GM10248 (cell line): Measurements from ENCODE around the gene DNAH2.

Source experiments
- CTCF ChIA-PET: fragments of 300-600 bp; sonication (Branson Sonifier 250); formaldehyde crosslinking; extraction: SDS; loops from one replicate; lab custom pipeline; 2021; ENCODE audit warnings: antibody characterized with exemption; lab: Yijun Ruan, JAX
- POLR2A ChIA-PET: fragments of 350-650 bp; sonication (Branson Sonifier 250); formaldehyde crosslinking; extraction: SDS; loops from one replicate; lab custom pipeline; 2020; ENCODE audit warnings: antibody characterized with exemption; lab: Yijun Ruan, JAX
- DNase-seq: peaks from one replicate; pipeline ENCODE4 v3.0.0; 2012; ENCODE audit errors: extremely low spot score
- TF ChIP-seq, protein P1 (sequence below): IDR thresholded peaks from 2 replicates; pipeline ENCODE4 v1.5.1; 2012; ENCODE audit warnings: mild to moderate bottlenecking, low read depth; ENCODE audit errors: extremely low read depth, missing control alignments, control extremely low read depth

DNAH2 gene

DNA sequence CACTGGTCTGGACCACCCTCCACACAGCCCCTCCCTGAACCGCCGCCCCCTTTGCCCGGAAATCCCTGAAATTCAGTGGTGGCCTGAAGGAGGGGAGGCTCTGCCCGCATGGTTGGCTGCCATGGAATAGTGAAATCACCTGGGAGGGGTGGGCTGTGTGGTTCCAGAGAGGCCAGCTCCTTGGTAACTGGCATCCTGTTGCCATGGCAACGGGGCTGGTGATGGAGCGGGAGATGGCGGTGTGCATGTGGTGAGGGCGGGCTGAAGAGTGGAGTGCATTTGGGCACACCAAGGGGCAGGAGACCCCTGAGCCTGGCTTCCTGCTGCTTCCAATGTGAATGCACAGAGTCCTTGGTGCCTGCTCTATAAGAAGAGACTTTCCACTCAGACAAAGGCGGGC is 10.1 kb upstream of the DNAH2 start:
- no peak for DNase-seq
- ChIA-PET POLR2A (no interaction called here), CTCF (interaction anchor here (1.1 to 3.3 kb wide), 3 partner anchors 10 to 75 kb away, joined by 3 to 20 read pairs (median 5); partner anchors contain the start of genes DNAH2, TP53 and WRAP53)
- TF ChIP-seq, protein P1, sequence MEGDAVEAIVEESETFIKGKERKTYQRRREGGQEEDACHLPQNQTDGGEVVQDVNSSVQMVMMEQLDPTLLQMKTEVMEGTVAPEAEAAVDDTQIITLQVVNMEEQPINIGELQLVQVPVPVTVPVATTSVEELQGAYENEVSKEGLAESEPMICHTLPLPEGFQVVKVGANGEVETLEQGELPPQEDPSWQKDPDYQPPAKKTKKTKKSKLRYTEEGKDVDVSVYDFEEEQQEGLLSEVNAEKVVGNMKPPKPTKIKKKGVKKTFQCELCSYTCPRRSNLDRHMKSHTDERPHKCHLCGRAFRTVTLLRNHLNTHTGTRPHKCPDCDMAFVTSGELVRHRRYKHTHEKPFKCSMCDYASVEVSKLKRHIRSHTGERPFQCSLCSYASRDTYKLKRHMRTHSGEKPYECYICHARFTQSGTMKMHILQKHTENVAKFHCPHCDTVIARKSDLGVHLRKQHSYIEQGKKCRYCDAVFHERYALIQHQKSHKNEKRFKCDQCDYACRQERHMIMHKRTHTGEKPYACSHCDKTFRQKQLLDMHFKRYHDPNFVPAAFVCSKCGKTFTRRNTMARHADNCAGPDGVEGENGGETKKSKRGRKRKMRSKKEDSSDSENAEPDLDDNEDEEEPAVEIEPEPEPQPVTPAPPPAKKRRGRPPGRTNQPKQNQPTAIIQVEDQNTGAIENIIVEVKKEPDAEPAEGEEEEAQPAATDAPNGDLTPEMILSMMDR = no peak

DNA sequence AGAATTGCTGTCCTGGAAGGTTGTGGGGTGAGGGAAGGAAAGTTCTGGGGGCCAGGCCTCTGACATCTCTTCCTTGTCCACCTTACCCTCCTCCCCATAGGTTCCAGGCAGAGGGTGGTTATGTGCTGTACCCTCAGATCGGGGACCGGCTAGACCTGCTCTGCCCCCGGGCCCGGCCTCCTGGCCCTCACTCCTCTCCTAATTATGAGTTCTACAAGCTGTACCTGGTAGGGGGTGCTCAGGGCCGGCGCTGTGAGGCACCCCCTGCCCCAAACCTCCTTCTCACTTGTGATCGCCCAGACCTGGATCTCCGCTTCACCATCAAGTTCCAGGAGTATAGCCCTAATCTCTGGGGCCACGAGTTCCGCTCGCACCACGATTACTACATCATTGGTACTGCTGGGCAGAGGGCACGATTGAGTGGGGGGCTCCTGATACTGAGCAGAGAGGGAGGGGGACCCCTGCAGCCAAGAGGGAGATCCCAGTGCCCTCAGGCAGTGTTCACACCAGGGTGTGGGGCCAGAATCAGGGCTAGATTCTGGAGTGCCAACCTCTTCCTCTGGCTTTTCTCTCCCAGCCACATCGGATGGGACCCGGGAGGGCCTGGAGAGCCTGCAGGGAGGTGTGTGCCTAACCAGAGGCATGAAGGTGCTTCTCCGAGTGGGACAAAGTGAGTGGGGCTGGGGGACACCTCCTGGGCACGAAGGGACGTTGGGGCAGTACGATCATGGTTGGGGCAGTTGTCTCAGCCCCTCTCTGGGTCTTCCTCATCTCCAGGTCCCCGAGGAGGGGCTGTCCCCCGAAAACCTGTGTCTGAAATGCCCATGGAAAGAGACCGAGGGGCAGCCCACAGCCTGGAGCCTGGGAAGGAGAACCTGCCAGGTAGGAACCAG is 9.4 kb upstream of the DNAH2 start:
- DNase-seq = no peak
- ChIA-PET POLR2A (interaction anchor here (0.7 kb wide), 1 partner anchor 117 kb away, joined by 3 read pairs; no protein-coding TSS in a partner anchor), CTCF (interaction anchor here (3.3 kb wide), 1 partner anchor 20 kb away, joined by 20 read pairs; the partner anchor contains the start of genes TP53 and WRAP53)
- TF ChIP-seq, protein P1 = no peak

DNA sequence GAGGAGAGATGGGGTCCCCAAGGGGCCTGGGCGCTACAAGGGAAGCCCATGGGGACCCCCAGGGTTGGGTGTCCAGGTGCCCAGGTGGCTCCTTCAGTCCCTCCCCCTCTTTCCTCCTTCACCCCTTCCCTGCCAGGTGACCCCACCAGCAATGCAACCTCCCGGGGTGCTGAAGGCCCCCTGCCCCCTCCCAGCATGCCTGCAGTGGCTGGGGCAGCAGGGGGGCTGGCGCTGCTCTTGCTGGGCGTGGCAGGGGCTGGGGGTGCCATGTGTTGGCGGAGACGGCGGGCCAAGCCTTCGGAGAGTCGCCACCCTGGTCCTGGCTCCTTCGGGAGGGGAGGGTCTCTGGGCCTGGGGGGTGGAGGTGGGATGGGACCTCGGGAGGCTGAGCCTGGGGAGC is 8.5 kb upstream of the DNAH2 start:
- CTCF ChIA-PET = no interaction called here
- POLR2A ChIA-PET = no interaction called here
- DNase-seq = no peak
- TF ChIP-seq, protein P1 = no peak

DNA sequence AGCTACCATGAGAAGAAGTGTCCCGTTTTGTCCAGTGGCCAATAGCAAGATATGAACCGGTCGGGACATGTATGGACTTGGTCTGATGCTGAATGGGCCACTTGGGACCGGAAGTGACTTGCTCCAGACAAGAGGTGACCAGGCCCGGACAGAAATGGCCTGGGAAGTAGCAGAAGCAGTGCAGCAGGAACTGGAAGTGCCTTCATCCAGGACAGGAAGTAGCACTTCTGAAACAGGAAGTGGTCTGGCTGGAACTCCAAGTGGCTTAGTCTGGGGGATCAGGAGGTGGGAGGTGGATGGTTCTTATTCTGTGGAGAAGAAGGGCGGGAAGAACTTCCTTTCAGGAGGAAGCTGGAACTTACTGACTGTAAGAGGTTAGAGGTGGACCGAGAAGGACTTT is 7.2 kb upstream of the DNAH2 start:
- POLR2A ChIA-PET = no interaction called here
- TF ChIP-seq, protein P1 = no peak
- DNase-seq = no peak
- CTCF ChIA-PET = interaction anchor here (0.7 to 1.3 kb wide), 2 partner anchors 23 to 355 kb away, joined by 3 to 6 read pairs; partner anchors contain the start of gene TP53

DNA sequence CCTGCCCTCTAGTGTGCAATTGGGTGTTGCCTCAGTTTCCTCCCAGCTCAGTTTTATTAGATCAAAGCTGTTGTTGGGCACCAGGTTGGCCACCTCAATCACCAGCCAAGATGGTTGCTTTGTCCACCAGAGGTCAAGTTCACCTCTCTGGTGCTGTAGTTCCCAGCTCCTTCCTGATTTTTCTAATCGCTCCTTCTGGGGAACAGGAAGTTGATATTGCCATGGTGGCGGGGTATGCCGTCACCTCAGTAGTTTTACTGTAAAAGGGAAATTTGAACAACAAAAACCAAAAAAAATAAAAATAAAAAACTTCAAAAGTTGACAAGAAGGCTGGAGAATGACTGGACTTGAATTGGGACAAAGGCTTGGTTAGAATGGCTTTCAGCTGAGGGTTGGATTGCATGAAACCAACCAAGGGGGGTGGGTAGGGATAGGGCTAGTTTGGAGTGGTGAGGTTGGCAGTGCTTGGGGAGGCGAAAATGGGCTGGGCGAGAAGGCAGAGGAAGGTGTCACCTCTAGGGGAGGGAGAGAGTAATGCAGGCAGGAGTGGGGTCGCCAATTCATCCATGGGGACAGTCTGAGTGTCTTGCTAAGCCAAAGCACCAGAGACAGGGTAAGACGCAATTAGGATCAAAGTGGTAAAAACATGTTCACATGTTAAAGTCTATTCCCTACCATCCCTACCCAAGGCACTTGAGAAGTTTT is 6.3 kb upstream of the DNAH2 start:
- DNase-seq = no peak
- ChIA-PET POLR2A (no interaction called here), CTCF (interaction anchor here (0.7 to 1.3 kb wide), 2 partner anchors 24 to 356 kb away, joined by 3 to 6 read pairs; partner anchors contain the start of gene TP53)
- TF ChIP-seq, protein P1 = no peak
